ENCODE measurements around the gene ERBB2. TPM values are rescaled to one million over a fixed set of nuclear protein-coding genes. Genes with fewer than 3 reads are reported as not detected.

The ERBB2 gene
- total and polyA plus RNA-seq, 2 of the 13 experiments (the other 11 are each of a cell fraction or from before 2014, with no cell fraction given) = 57.7 to 64.1 TPM

GRCh38 chr17:39687546-39688474 lies 12.1 kb upstream of the ERBB2 start, which contains the start of gene PGAP3 (continued):
- TF ChIP-seq ZBTB49 (CRISPR knock-in tag; IDR thresholded peaks at IDR 0.05; ENCODE audit: borderline replicate concordance) (no peak), CERS6 (CRISPR knock-in tag; IDR thresholded peaks at IDR 0.05) (no peak), ZBTB39 (CRISPR knock-in tag; IDR thresholded peaks at IDR 0.05) (peak; percentile 99), ZNF18 (CRISPR knock-in tag; IDR thresholded peaks at IDR 0.05; ENCODE audit: insufficient replicate concordance) (no peak), ZNF850 (CRISPR knock-in tag; conservative IDR thresholded peaks at IDR 0.05) (no peak), HMGXB4 (CRISPR knock-in tag; IDR thresholded peaks at IDR 0.05; ENCODE audit: borderline replicate concordance in 1 of 2, low read depth in 1 of 2) (peak in 1 of 2 experiments; percentile 4; a peak in 2 of 4 replicates), ZNF138 (CRISPR knock-in tag; IDR thresholded peaks at IDR 0.05; ENCODE audit: low read depth) (no peak), MXD3 (CRISPR knock-in tag; IDR thresholded peaks at IDR 0.05) (no peak; the same call in 1 of the 2 replicates), HOXD1 (CRISPR knock-in tag; IDR thresholded peaks at IDR 0.05) (peak; percentile 68), RNF219 (CRISPR knock-in tag; IDR thresholded peaks at IDR 0.05) (no peak; the same call in 1 of the 2 replicates), SRF (IDR thresholded peaks at IDR 0.05; ENCODE audit: low read depth, low read length) (peak; percentile 4; the same call in 1 of the 2 replicates), KDM5B (CRISPR knock-in tag; IDR thresholded peaks at IDR 0.05; ENCODE audit: borderline replicate concordance) (peak; percentile 28; the same call in 1 of the 2 replicates), ZSCAN29 (CRISPR knock-in tag; conservative IDR thresholded peaks at IDR 0.05) (peak; percentile 91)
